Adrenal gland (tissue), 5 donors: ENCODE results near the gene PGC.

ENCODE experiments used
- POLR2A ChIP-seq, 2 donors: fragments of 450-650 bp; IDR thresholded peaks; one replicate each; pipeline ENCODE4 v1.6.1; 2017; ENCODE audit warnings: antibody characterized with exemption in 2 of 2, mild to moderate bottlenecking in 2 of 2, moderate library complexity in 1 of 2
- TF ChIP-seq, protein P1 (sequence below), 6 experiments: fragments of 450-650 bp in 4 of 6; fragments of 200-600 bp in 2 of 6; sonication (generic) in 1 of 6; IDR thresholded peaks; 1 replicate in 5 of 6; 2 replicates in 1 of 6; pipeline versions ENCODE4 v1.5.1 to v1.8.0; 2016 to 2021; ENCODE audit warnings: antibody characterized with exemption in 6 of 6, mild to moderate bottlenecking in 2 of 6, moderate library complexity in 1 of 6
- donor health status: DM: no; HTN: no; CAD: no.

GRCh38 chr6:41719436-41720261 lies 27.5 kb downstream of the PGC start:
- TF ChIP-seq, protein P1, sequence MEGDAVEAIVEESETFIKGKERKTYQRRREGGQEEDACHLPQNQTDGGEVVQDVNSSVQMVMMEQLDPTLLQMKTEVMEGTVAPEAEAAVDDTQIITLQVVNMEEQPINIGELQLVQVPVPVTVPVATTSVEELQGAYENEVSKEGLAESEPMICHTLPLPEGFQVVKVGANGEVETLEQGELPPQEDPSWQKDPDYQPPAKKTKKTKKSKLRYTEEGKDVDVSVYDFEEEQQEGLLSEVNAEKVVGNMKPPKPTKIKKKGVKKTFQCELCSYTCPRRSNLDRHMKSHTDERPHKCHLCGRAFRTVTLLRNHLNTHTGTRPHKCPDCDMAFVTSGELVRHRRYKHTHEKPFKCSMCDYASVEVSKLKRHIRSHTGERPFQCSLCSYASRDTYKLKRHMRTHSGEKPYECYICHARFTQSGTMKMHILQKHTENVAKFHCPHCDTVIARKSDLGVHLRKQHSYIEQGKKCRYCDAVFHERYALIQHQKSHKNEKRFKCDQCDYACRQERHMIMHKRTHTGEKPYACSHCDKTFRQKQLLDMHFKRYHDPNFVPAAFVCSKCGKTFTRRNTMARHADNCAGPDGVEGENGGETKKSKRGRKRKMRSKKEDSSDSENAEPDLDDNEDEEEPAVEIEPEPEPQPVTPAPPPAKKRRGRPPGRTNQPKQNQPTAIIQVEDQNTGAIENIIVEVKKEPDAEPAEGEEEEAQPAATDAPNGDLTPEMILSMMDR (IDR thresholded peaks at IDR 0.05) = no peak
- no peak for TF ChIP-seq POLR2A (IDR thresholded peaks at IDR 0.05)
